Effector memory CD4-positive, alpha-beta T cell (primary cell): ENCODE results near the gene GPR3.
A peak's percentile ranks its signal among the peaks of the same experiment; 100 is the strongest.

Experiments used
- DNase-seq, 3 donors: peaks; one replicate each; pipeline ENCODE4 v3.0.0-alpha.2; 2020
- H3K27ac ChIP-seq: 2 replicates; pipeline ENCODE4 v1.7.0; 2013; ENCODE audit warnings: mild to moderate bottlenecking, low read length, moderate library complexity; ENCODE audit not compliant: insufficient read depth, poor library complexity, severe bottlenecking
- H3K27me3 ChIP-seq: replicated peaks from 2 replicates; pipeline ENCODE4 v1.7.0; 2013; ENCODE audit warnings: mild to moderate bottlenecking, low read length; ENCODE audit not compliant: insufficient read depth, control insufficient read depth, poor library complexity, severe bottlenecking
- H3K36me3 ChIP-seq: 2 replicates; pipeline ENCODE4 v1.7.0; 2013; ENCODE audit warnings: mild to moderate bottlenecking, low read length, moderate library complexity; ENCODE audit not compliant: control insufficient read depth, insufficient read depth
- H3K4me1 ChIP-seq: 2 replicates; pipeline ENCODE4 v1.7.0; 2013; ENCODE audit warnings: low read length, mild to moderate bottlenecking; ENCODE audit not compliant: control insufficient read depth, insufficient read depth, poor library complexity, severe bottlenecking
- H3K4me3 ChIP-seq: 2 replicates; pipeline ENCODE4 v1.7.0; 2013; ENCODE audit warnings: low read length, low read depth, mild to moderate bottlenecking; ENCODE audit not compliant: insufficient read depth, poor library complexity, severe bottlenecking
- H3K9me3 ChIP-seq: 2 replicates; pipeline ENCODE4 v1.7.0; 2013; ENCODE audit warnings: mild to moderate bottlenecking, low read length, moderate library complexity; ENCODE audit not compliant: control insufficient read depth

GPR3 gene

GRCh38 chr1:27358928-27359313 lies 33.5 kb upstream of the GPR3 start:
- Histone ChIP-seq H3K36me3 (no peaks in the 10 kb centered on the region), H3K27ac (no peak overlapping the region), H3K27me3 (no peaks in the 10 kb centered on the region), H3K4me1 (peaks cover 35% of the 10 kb centered on the region), H3K4me3 (no peak overlapping the region), H3K9me3 (no peaks in the 10 kb centered on the region)
- no peak for DNase-seq

GRCh38 chr1:27359822-27360158 lies 32.6 kb upstream of the GPR3 start:
- Histone ChIP-seq H3K27ac (no peak overlapping the region), H3K9me3 (no peaks in the 10 kb centered on the region), H3K4me1 (peaks cover 37% of the 10 kb centered on the region), H3K27me3 (no peaks in the 10 kb centered on the region), H3K36me3 (no peaks in the 10 kb centered on the region), H3K4me3 (peak overlapping the region; percentile 44)
- DNase-seq: no peak

- Histone ChIP-seq H3K27me3 (no peaks in the 10 kb centered on the region), H3K36me3 (no peaks in the 10 kb centered on the region), H3K27ac (no peak overlapping the region), H3K9me3 (no peaks in the 10 kb centered on the region), H3K4me1 (peaks cover 43% of the 10 kb centered on the region), H3K4me3 (peak overlapping the region; percentile 44)
- DNase-seq: peak; percentile 56 to 68 (median 56)
These were observed 32.0 kb upstream of the GPR3 start for GRCh38 chr1:27360159-27361043.

GRCh38 chr1:27361044-27361402 lies 31.4 kb upstream of the GPR3 start:
- no peaks in the 10 kb centered on the region for H3K27me3 ChIP-seq
- H3K36me3 ChIP-seq: no peaks in the 10 kb centered on the region
- H3K9me3 ChIP-seq: no peaks in the 10 kb centered on the region
- no peak overlapping the region for H3K27ac ChIP-seq
- peaks cover 46% of the 10 kb centered on the region for H3K4me1 ChIP-seq
- DNase-seq: no peak
- H3K4me3 ChIP-seq: no peak overlapping the region

- Histone ChIP-seq H3K27ac (no peak overlapping the region), H3K36me3 (no peaks in the 10 kb centered on the region), H3K9me3 (no peaks in the 10 kb centered on the region), H3K27me3 (no peaks in the 10 kb centered on the region), H3K4me3 (no peak overlapping the region), H3K4me1 (peaks cover 41% of the 10 kb centered on the region)
- DNase-seq: no peak
These were observed 30.9 kb upstream of the GPR3 start for GRCh38 chr1:27361553-27361952.

GRCh38 chr1:27363766-27364695 lies 28.4 kb upstream of the GPR3 start:
- Histone ChIP-seq H3K4me1 (peaks cover 31% of the 10 kb centered on the region), H3K27ac (no peak overlapping the region)

GRCh38 chr1:27364696-27365371 lies 27.6 kb upstream of the GPR3 start:
- no peak overlapping the region for H3K27ac ChIP-seq

More at GRCh38 chr1:27363766-27364695, 28.4 kb upstream of the GPR3 start:
- no peaks in the 10 kb centered on the region for H3K36me3 ChIP-seq
- H3K4me3 ChIP-seq: no peak overlapping the region
- DNase-seq: no peak
- H3K27me3 ChIP-seq: no peaks in the 10 kb centered on the region
- no peaks in the 10 kb centered on the region for H3K9me3 ChIP-seq

GRCh38 chr1:27365372-27366112 lies 26.9 kb upstream of the GPR3 start:
- Histone ChIP-seq H3K36me3 (no peaks in the 10 kb centered on the region), H3K4me1 (peaks cover 20% of the 10 kb centered on the region), H3K9me3 (no peaks in the 10 kb centered on the region), H3K4me3 (peak overlapping the region; percentile 72), H3K27me3 (no peaks in the 10 kb centered on the region), H3K27ac (peak overlapping the region; percentile 43)
- peak; percentile 68 to 70 (median 69) for DNase-seq

More at GRCh38 chr1:27364696-27365371, 27.6 kb upstream of the GPR3 start:
- Histone ChIP-seq H3K9me3 (no peaks in the 10 kb centered on the region), H3K36me3 (no peaks in the 10 kb centered on the region), H3K27me3 (no peaks in the 10 kb centered on the region), H3K4me1 (peaks cover 23% of the 10 kb centered on the region), H3K4me3 (no peak overlapping the region)
- DNase-seq: no peak

- Histone ChIP-seq H3K27me3 (no peaks in the 10 kb centered on the region), H3K4me1 (peaks cover 20% of the 10 kb centered on the region), H3K9me3 (no peaks in the 10 kb centered on the region), H3K27ac (peak overlapping the region; percentile 43), H3K36me3 (no peaks in the 10 kb centered on the region), H3K4me3 (peak overlapping the region; percentile 72)
- DNase-seq: peak; percentile 51 to 62 (median 57)
These were observed 26.4 kb upstream of the GPR3 start for GRCh38 chr1:27366113-27366410.
